Kidney glomerular epithelial cell (primary cell): ENCODE data around the gene ASAP2.

Experiments
- DNase-seq: peaks from one replicate; lab custom pipeline; 2025; lab: John Stamatoyannopoulos, UW

The ASAP2 gene

GRCh38 chr2:9430316-9431293, 224.0 kb downstream of the ASAP2 start:
- DNase-seq: peak; percentile 17

- DNase-seq: no peak
Observed at GRCh38 chr2:9434489-9434888, 227.9 kb downstream of the ASAP2 start.

GRCh38 chr2:9439536-9439935, 232.9 kb downstream of the ASAP2 start:
- DNase-seq: no peak

- no peak for DNase-seq
Observed at GRCh38 chr2:9440058-9440727, 233.6 kb downstream of the ASAP2 start.

GRCh38 chr2:9441556-9441955, 234.9 kb downstream of the ASAP2 start:
- DNase-seq: no peak

- no peak for DNase-seq
Observed at GRCh38 chr2:9443526-9443925, 236.9 kb downstream of the ASAP2 start.

GRCh38 chr2:9445089-9445488, 238.5 kb downstream of the ASAP2 start:
- no peak for DNase-seq

GRCh38 chr2:9451231-9451630, 244.6 kb downstream of the ASAP2 start:
- DNase-seq: no peak
